Activated B cell treated with CpG ODN at 0.5 μM for 24 hours (primary cell): ENCODE results near the gene DTNBP1. TPM values are rescaled to one million over a fixed set of nuclear protein-coding genes. Genes with fewer than 3 reads are reported as not detected.
A peak's percentile ranks its signal among the peaks of the same experiment; 100 is the strongest.

Experiments used
- ATAC-seq: fragments of 200-7000 bp; cut with Tn5 transposase; one replicate; pipeline ENCODE4 v1.10.0; 2021; ENCODE audit warnings: low read depth, mild to moderate bottlenecking, moderate library complexity
- CTCF ChIA-PET: fragments of 350-600 bp; sonication (Branson Sonifier 250); formaldehyde crosslinking; loops from one replicate; lab custom pipeline; 2021; ENCODE audit warnings: antibody characterized with exemption; lab: Charles Lee
- POLR2A ChIA-PET: fragments of 350-600 bp; sonication (Branson Sonifier 250); formaldehyde crosslinking; loops from one replicate; lab custom pipeline; 2021; ENCODE audit warnings: antibody characterized with exemption; lab: Charles Lee
- DNase-seq: peaks from one replicate; pipeline ENCODE4 v3.0.0; 2022
- H3K27ac Mint-ChIP-seq: one replicate; pipeline ENCODE4 v1.8.0; 2020; ENCODE audit warnings: mixed read lengths
- H3K27me3 Mint-ChIP-seq: one replicate; pipeline ENCODE4 v1.8.0; 2021; ENCODE audit warnings: mixed read lengths
- H3K36me3 Mint-ChIP-seq: one replicate; pipeline ENCODE4 v1.8.0; 2021; ENCODE audit warnings: low read depth, mixed read lengths
- H3K4me1 Mint-ChIP-seq: one replicate; pipeline ENCODE4 v1.8.0; 2021; ENCODE audit warnings: mixed read lengths
- H3K4me3 Mint-ChIP-seq: one replicate; pipeline ENCODE4 v1.8.0; 2020; ENCODE audit warnings: mild to moderate bottlenecking, mixed read lengths
- H3K9me3 Mint-ChIP-seq: one replicate; pipeline ENCODE4 v1.8.0; 2020; ENCODE audit warnings: mixed read lengths
- intact Hi-C: fragments of 100-400 bp; cut with micrococcal nuclease; formaldehyde crosslinking; loops from one replicate; pipeline ENCODE4 v1.15.1; 2024
- total RNA-seq: library from RNA; stranded (reverse); gene quantifications from 2 replicates; pipeline ENCODE4 v1.2.3, GENCODE V29; 2022
- TF ChIP-seq, protein P1 (sequence below): fragments of 200-600 bp; IDR thresholded peaks from one replicate; pipeline ENCODE4 v1.8.0; 2022; ENCODE audit warnings: antibody characterized with exemption, mild to moderate bottlenecking

Gene DTNBP1
- total RNA-seq, 1 donor from 2014 or later = 50.3 TPM

DNA sequence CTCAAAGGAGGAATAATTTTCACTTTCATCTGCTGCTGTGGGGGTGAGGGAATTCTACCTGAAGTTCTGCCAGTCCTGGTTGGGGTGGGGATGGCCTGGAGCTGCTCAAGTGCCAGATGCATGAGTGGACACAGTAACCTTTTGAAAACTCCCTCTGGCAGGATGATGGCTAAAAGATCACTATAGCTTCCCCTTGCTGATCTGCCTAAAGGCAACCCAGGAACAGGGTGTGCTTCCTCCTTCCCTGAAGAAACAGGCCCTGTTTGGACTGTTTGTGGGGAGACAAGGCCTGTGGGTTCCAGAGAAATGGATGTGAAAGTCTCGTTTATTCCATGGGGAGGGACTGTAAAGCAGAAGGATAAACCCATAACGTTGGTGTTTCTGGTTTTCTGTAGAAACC is 176.9 kb downstream of the DTNBP1 start:
- no peaks in the 10 kb centered on the region for H3K9me3 Mint-ChIP-seq
- peak overlapping the region; percentile 60 for H3K27ac Mint-ChIP-seq
- CTCF ChIA-PET = no interaction called here
- no peak overlapping the region for H3K4me3 Mint-ChIP-seq
- intact Hi-C loops = no loop called here
- DNase-seq (no peak), ATAC-seq (no peak)
- POLR2A ChIA-PET = no interaction called here
- TF ChIP-seq, protein P1, sequence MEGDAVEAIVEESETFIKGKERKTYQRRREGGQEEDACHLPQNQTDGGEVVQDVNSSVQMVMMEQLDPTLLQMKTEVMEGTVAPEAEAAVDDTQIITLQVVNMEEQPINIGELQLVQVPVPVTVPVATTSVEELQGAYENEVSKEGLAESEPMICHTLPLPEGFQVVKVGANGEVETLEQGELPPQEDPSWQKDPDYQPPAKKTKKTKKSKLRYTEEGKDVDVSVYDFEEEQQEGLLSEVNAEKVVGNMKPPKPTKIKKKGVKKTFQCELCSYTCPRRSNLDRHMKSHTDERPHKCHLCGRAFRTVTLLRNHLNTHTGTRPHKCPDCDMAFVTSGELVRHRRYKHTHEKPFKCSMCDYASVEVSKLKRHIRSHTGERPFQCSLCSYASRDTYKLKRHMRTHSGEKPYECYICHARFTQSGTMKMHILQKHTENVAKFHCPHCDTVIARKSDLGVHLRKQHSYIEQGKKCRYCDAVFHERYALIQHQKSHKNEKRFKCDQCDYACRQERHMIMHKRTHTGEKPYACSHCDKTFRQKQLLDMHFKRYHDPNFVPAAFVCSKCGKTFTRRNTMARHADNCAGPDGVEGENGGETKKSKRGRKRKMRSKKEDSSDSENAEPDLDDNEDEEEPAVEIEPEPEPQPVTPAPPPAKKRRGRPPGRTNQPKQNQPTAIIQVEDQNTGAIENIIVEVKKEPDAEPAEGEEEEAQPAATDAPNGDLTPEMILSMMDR = no peak
- H3K4me1 Mint-ChIP-seq = peaks cover 40% of the 10 kb centered on the region
- no peaks in the 10 kb centered on the region for H3K27me3 Mint-ChIP-seq
- peaks cover 41% of the 10 kb centered on the region for H3K36me3 Mint-ChIP-seq

DNA sequence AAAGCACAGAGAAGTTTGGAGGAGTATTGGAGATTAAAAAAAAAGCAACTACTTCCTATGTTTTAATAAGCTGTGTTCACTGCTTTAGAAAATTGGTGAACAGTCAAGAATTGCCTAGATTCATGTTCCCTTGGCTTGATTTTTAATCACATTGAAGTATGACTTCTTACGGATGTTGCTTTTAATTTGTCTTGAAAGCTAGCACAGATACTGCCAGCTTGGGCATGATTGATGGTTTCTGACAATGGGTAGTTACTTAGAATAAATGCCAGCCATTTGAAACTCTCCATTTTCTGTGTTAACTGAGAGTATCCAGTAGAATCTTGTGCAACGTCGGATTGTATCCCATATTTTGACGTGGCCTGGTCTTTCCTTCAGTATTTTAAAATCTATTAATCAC is 178.0 kb downstream of the DTNBP1 start:
- intact Hi-C loops = no loop called here
- TF ChIP-seq, protein P1 = no peak
- H3K27ac Mint-ChIP-seq = no peak overlapping the region
- no peak for ATAC-seq
- ChIA-PET CTCF (interaction anchor here (0.7 kb wide), 1 partner anchor 600 kb away, joined by 3 read pairs; no protein-coding TSS in a partner anchor), POLR2A (no interaction called here)
- H3K27me3 Mint-ChIP-seq = no peaks in the 10 kb centered on the region
- H3K36me3 Mint-ChIP-seq = peaks cover 39% of the 10 kb centered on the region
- no peak for DNase-seq
- H3K4me1 Mint-ChIP-seq = peaks cover 39% of the 10 kb centered on the region
- H3K4me3 Mint-ChIP-seq = no peak overlapping the region
- H3K9me3 Mint-ChIP-seq = no peaks in the 10 kb centered on the region

DNA sequence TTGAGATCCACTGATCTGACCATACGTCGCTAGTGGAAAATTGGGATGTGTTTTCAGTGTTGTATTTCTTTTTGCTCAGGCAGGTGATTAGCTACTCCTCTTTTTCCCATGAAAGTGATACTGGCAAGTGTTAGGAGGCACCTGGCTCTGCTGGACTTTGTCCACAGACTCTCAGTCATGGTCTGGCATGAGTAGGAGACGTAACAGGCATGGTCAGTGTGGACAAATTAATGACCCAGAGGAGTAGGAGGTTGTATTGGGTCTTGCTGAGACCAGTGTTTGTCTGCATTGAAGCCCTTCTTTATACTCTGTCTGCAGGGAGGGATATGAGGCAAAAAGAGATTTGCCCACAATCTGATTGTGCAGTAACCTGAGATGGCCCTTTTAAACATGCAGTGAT is 178.7 kb downstream of the DTNBP1 start:
- TF ChIP-seq, protein P1 = no peak
- H3K4me1 Mint-ChIP-seq = peaks cover 37% of the 10 kb centered on the region
- peaks cover 38% of the 10 kb centered on the region for H3K36me3 Mint-ChIP-seq
- no peak overlapping the region for H3K27ac Mint-ChIP-seq
- ATAC-seq = no peak
- intact Hi-C loops = no loop called here
- no peak overlapping the region for H3K4me3 Mint-ChIP-seq
- DNase-seq = no peak
- ChIA-PET CTCF (no interaction called here), POLR2A (no interaction called here)
- no peaks in the 10 kb centered on the region for H3K9me3 Mint-ChIP-seq
- H3K27me3 Mint-ChIP-seq = no peaks in the 10 kb centered on the region

DNA sequence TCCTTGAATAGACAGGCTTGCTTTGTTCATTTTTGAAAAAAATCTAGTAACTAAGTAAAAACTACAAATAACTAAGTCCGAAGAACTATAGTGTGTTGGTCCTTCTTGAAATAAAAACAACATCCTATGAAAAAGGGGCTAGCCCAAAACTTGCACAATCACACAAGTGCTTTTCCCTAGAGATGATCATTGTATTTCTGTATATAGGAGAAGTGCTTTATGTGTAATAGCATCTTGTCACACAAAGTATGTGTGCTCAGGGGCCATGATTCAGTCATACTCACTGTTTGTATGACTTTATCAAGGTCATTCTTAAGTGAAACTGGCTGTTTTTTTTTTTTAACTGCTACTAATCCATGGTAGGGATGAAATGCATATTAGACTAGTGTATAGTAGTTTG is 179.8 kb downstream of the DTNBP1 start:
- intact Hi-C loops = no loop called here
- no peak overlapping the region for H3K27ac Mint-ChIP-seq
- peaks cover 39% of the 10 kb centered on the region for H3K4me1 Mint-ChIP-seq

DNA sequence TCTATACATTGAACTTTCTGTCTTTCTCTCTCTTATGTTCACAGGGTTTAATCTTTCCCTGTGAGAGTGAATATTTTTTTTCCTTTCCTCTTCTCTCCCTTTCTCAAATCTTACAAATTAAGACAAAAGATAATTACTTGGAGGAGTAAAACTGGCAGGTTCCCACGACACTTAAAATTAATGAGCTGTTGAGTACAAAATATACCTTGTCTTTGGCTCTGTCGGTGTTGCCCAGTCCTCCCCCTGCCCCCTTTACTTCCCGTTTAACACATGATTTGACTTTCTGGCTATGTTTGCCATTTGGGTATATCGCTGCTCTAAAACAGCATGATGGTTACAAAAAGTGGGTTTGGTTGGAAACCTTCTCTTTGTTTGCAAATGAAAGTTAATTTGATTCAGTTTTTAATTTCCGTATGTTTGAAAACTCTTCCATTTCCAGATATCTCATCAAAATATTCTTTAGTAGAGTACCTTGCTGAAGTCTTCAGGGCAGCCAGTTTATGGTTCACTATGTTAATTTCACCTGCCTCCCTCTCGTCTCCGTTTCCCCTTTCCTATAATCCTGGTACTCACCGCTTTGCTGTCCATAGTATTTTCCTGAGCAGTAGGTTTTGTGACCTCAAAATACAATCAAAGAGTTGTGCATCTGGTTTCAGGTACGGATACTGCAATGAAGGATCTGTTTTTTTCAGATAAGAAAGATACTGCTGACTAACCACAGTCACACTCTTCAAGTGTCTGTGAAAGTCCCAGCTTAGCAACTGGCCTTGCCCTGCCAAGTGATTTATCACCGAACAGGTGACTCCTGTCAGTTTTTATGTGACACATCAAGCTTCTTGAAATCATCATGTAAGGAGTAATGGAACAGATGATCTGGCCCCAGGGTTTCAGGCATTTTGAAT is 181.2 kb downstream of the DTNBP1 start:
- intact Hi-C loops = no loop called here
- CTCF ChIA-PET = no interaction called here
- no peak for ATAC-seq
- H3K9me3 Mint-ChIP-seq = no peaks in the 10 kb centered on the region
- POLR2A ChIA-PET = no interaction called here
- H3K27ac Mint-ChIP-seq = no peak overlapping the region
- peaks cover 45% of the 10 kb centered on the region for H3K4me1 Mint-ChIP-seq
- DNase-seq = no peak
- peaks cover 34% of the 10 kb centered on the region for H3K36me3 Mint-ChIP-seq
- TF ChIP-seq, protein P1 = no peak
- H3K27me3 Mint-ChIP-seq = no peaks in the 10 kb centered on the region
- H3K4me3 Mint-ChIP-seq = no peak overlapping the region

More for the DNA sequence above, 179.8 kb downstream of the DTNBP1 start:
- Mint-ChIP-seq H3K27me3 (no peaks in the 10 kb centered on the region), H3K4me3 (no peak overlapping the region), H3K36me3 (peaks cover 32% of the 10 kb centered on the region), H3K9me3 (no peaks in the 10 kb centered on the region)
- TF ChIP-seq, protein P1 = no peak
- ATAC-seq (no peak), DNase-seq (no peak)
- POLR2A ChIA-PET = no interaction called here
- CTCF ChIA-PET = no interaction called here
